A204.1 (cell line): Measurements from ENCODE around the gene TRIM56.
A peak's percentile ranks its signal among the peaks of the same experiment; 100 is the strongest.
"Not testable (repeated sequence)": the region's sequence is repeated elsewhere in the genome, so short reads cannot be mapped to it uniquely, and the experiment has no call there.

Source experiments
- FAIRE-seq: peaks from 2 replicates; lab custom pipeline; 2012; peaks lifted over from hg19 to GRCh38; lab: Jason Lieb, UNC

TRIM56 gene

GRCh38 chr7:101113836-101114235 is 28.6 kb downstream of the TRIM56 start:
- FAIRE-seq: no peak

GRCh38 chr7:101114492-101114891 is 29.2 kb downstream of the TRIM56 start:
- no peak for FAIRE-seq

GRCh38 chr7:101115215-101115614 is 29.9 kb downstream of the TRIM56 start:
- FAIRE-seq: no peak

GRCh38 chr7:101116898-101117297 is 31.6 kb downstream of the TRIM56 start:
- FAIRE-seq: no peak

GRCh38 chr7:101118856-101119255 is 33.6 kb downstream of the TRIM56 start:
- FAIRE-seq: no peak

- no peak for FAIRE-seq
Measured at GRCh38 chr7:101119876-101120275, 34.6 kb downstream of the TRIM56 start.

- FAIRE-seq: no peak
Measured at GRCh38 chr7:101120315-101120714, 35.0 kb downstream of the TRIM56 start.

GRCh38 chr7:101121631-101121990 is 36.3 kb downstream of the TRIM56 start:
- FAIRE-seq: not testable (repeated sequence)

GRCh38 chr7:101121991-101122932 is 37.0 kb downstream of the TRIM56 start:
- peak; percentile 94 for FAIRE-seq

GRCh38 chr7:101122933-101123702 is 37.8 kb downstream of the TRIM56 start:
- FAIRE-seq: no peak

GRCh38 chr7:101123703-101124068 is 38.4 kb downstream of the TRIM56 start:
- no peak for FAIRE-seq

- no peak for FAIRE-seq
Measured at GRCh38 chr7:101124376-101125056, 39.2 kb downstream of the TRIM56 start.

- FAIRE-seq: no peak
Measured at GRCh38 chr7:101125989-101126650, 40.8 kb downstream of the TRIM56 start.

GRCh38 chr7:101126651-101127459 is 41.6 kb downstream of the TRIM56 start, which contains the start of gene SERPINE1:
TSS of gene SERPINE1 (plus strand) at chr7:101127104. CDS start at chr7:101128394, 1,290 bp downstream.
- no peak for FAIRE-seq

GRCh38 chr7:101127460-101128039 is 42.3 kb downstream of the TRIM56 start:
- no peak for FAIRE-seq

- FAIRE-seq: no peak
Measured at GRCh38 chr7:101128040-101128834, 43.0 kb downstream of the TRIM56 start.

GRCh38 chr7:101129603-101130117 is 44.4 kb downstream of the TRIM56 start:
- FAIRE-seq: no peak

- not testable (repeated sequence) for FAIRE-seq
Measured at GRCh38 chr7:101132626-101133600, 47.6 kb downstream of the TRIM56 start.
